Stimulated activated CD4-positive, alpha-beta T cell treated with anti-CD3 and anti-CD28 coated beads, Interleukin-1b, Interleukin-23, amount 100 ng/mL, for 4 hours (primary cell): ENCODE results near the gene PDZK1.
"Not testable (repeated sequence)": the region's sequence is repeated elsewhere in the genome, so short reads cannot be mapped to it uniquely, and the experiment has no call there.

Source experiments
- DNase-seq, 2 donors: peaks; one replicate each; pipeline ENCODE4 v3.0.0-alpha.2; 2020; ENCODE audit warnings: low read depth in 2 of 2

Gene PDZK1

DNA sequence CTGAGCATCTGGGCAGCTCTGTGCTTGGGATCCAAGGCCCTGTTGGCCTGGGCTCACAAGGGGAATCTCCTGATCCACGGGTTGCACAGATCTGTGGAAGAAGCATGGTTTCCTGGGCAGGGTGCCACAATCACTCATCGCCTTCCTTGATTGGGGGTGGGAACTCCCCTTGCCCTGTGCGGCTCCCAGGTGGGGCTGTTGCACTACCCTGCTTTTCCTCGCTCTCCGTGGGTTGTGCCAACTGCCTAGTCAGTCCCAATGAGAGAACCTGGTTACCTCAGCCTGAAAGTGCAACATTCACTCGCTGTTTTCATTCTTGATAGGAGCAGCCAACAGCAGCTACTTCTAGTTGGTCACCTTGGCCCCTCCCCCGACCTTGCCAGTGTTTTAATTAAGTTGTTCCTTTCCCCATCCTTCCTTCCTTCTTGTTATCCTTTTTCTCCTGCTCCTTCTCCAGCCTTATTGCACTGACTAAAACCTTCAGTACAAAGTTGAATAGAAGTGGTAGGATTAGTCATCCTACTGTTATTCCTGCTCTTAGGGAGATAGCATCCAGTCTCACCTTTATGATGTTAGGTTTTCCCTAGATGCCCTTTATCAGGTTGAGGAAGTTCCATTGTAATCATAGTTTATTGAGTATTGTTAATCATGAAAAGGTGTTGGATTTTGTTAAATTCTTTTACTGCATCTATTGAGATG is 50.8 kb downstream of the PDZK1 start:
- not testable (repeated sequence) for DNase-seq

DNA sequence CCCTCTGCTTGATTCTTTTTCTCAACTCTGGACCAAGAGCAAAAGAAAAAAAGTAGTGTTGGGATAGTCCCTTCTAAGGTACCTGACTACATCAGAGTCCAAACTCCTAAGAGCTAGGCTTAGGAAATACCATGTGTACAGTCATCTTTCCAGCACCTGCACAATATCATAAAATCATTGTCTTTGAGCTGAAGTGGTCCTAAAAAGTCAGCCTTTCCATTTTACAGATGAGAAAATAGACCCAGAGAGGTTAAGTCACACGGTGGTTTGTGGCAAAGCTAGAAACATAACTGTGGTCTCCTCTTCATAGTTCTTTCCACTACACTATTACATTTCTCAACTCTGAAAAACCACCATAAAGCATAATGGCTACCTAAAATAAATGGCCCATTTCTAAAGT is 63.2 kb downstream of the PDZK1 start:
- not testable (repeated sequence) for DNase-seq

DNA sequence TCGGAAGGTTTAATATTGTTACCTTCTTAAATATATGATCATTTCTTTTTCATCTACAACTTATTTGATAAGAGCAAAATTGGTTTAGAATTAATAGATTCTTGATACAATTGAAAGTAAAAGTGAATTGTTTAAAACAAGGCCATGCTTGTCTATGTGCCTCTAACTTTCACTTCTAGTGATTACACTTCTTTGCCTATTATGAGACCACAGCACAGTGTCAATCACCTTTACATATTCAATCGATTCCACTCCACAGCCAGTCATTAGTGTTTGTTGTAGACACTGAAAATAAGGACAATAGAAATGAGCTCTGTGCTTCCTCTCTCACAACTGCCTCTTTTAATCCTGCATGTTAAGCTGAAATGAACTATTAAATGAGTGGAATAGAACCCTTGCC is 65.3 kb downstream of the PDZK1 start:
- DNase-seq = not testable (repeated sequence)

DNA sequence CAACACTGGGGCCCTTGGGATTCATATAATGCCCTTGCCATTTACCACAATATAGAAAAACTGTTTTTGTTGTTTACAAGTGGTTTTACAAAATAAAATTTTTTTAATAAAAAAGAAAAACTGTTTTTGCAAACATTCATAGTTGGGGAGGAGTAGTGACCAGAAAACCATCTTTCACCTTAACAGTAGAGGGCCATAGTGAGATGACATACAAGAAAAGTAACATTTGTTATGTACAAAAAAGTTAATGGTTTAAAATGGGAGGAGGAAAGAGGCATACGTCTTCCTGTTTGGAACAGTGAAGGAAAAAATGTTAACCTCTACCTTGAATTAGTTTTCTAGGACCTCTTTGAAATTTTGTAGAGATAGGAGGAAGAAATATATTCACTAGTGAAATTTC is 70.9 kb downstream of the PDZK1 start:
- DNase-seq = not testable (repeated sequence)

DNA sequence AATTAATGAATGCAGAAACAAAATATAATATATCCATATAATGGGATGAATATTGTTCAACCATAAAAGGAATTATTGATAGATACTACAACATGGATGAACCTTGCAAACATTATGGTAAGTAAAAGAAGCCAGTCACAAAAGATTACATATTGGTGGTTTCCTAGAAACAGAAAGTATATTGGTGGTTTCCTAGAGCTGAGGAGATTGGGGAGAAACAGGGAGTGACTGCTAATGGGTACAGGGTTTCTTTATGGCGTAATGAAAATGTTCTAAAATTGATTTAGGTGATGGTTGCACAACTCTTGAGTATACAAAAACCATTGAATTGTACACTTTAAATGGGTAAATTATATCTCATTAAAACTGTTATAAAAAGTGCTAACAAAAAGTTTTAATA is 85.0 kb downstream of the PDZK1 start:
- not testable (repeated sequence) for DNase-seq
